ENCODE results near the gene PHF21A. TPM values are rescaled to one million over a fixed set of nuclear protein-coding genes. Genes with fewer than 3 reads are reported as not detected.

PHF21A gene
- total RNA-seq, 4 donors from 2014 or later = 28.5 to 53.9 (median 42.2) TPM

- Histone ChIP-seq H3K9me3 (no peaks in the 10 kb centered on the region), H3K4me1 (peaks cover 0 to 17% (median 3%) of the 10 kb centered on the region in 3 donors), H3K36me3 (peaks cover 0 to 24% of the 10 kb centered on the region in 2 donors), H3K4me3 (peak overlapping the region; percentile 29 to 61), H3K27ac (no peak overlapping the region), H3K27me3 (no peaks in the 10 kb centered on the region)
- 72% methylated on average over 5 of the region's 43 CpGs; no CpG with 5 or more reads in 1 of the 2 donors for WGBS, 2 donors (ENCODE audit: low coverage in 1 of 2)
- ATAC-seq = no peak
- TF ChIP-seq, protein P1, sequence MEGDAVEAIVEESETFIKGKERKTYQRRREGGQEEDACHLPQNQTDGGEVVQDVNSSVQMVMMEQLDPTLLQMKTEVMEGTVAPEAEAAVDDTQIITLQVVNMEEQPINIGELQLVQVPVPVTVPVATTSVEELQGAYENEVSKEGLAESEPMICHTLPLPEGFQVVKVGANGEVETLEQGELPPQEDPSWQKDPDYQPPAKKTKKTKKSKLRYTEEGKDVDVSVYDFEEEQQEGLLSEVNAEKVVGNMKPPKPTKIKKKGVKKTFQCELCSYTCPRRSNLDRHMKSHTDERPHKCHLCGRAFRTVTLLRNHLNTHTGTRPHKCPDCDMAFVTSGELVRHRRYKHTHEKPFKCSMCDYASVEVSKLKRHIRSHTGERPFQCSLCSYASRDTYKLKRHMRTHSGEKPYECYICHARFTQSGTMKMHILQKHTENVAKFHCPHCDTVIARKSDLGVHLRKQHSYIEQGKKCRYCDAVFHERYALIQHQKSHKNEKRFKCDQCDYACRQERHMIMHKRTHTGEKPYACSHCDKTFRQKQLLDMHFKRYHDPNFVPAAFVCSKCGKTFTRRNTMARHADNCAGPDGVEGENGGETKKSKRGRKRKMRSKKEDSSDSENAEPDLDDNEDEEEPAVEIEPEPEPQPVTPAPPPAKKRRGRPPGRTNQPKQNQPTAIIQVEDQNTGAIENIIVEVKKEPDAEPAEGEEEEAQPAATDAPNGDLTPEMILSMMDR (IDR thresholded peaks at IDR 0.05) = peak in 1 of 4 experiments; percentile 1
- TF ChIP-seq POLR2AphosphoS5 (IDR thresholded peaks at IDR 0.05) = no peak
- TF ChIP-seq EP300 (IDR thresholded peaks at IDR 0.05) = no peak
- TF ChIP-seq POLR2A (IDR thresholded peaks at IDR 0.05) = no peak
These were observed 235.1 kb downstream of the PHF21A start for GRCh38 chr11:45885921-45886721.

- Histone ChIP-seq H3K27ac (no peak within 1 kb of the TSS), H3K9me3 (no peaks in the 10 kb centered on the region), H3K4me3 (peak within 1 kb of the TSS; percentile 29 to 61), H3K36me3 (peaks cover 0 to 32% of the 10 kb centered on the region in 2 donors), H3K27me3 (no peaks in the 10 kb centered on the region), H3K4me1 (peaks cover 0 to 20% (median 3%) of the 10 kb centered on the region in 3 donors)
- no peak for TF ChIP-seq EP300 (IDR thresholded peaks at IDR 0.05)
- TF ChIP-seq POLR2A (IDR thresholded peaks at IDR 0.05) = no peak
- no peak for TF ChIP-seq POLR2AphosphoS5 (IDR thresholded peaks at IDR 0.05)
- TF ChIP-seq, protein P1 (IDR thresholded peaks at IDR 0.05) = peak in 1 of 4 experiments; percentile 0
- WGBS, 2 donors (ENCODE audit: low coverage in 1 of 2) = 17 to 20% methylated on average over 1 to 2 of the region's 73 CpGs
- peak; percentile 76 for ATAC-seq
These were observed 235.9 kb downstream of the PHF21A start, which contains the start of gene MAPK8IP1 for GRCh38 chr11:45885274-45885920. Gene MAPK8IP1 (plus strand): TSS chr11:45885651. CDS start chr11:45885821, 170 bp downstream.

DNA sequence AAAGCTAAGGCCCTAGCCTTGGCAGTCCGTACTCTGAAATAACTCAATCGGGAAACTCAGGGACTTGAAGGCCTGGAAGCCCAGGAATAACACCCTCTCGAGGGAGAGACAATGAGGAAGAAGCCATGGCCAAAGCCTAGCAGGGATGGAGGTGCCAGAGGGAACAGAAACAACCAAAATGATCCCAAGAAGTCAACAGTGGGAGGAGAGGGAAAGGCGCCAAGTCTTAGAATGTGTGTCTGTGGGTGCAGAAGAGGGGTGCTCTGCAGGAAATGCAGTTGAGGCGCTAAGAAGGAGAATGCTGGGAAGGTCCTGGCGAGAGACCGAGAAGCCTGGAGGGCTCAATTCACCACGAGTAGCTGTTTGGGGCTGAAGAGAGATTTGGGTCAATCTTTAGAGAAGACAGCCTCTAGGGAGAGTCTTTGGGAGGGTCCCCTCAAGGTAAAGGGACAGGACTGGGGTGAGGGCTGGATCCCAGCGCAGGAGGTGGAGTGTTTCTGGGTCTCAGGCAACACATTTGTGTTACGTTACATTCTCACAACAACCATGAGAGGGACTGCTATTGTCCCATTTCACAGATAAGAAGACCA is 236.6 kb downstream of the PHF21A start:
- 81 to 85% methylated on average over 6 to 7 of the region's 10 CpGs for WGBS, 2 donors (ENCODE audit: low coverage in 1 of 2)
- Histone ChIP-seq H3K36me3 (peaks cover 0 to 39% of the 10 kb centered on the region in 2 donors), H3K9me3 (no peaks in the 10 kb centered on the region), H3K4me3 (peak overlapping the region in 1 of 2 donors; percentile 61), H3K27me3 (no peaks in the 10 kb centered on the region), H3K27ac (no peak overlapping the region), H3K4me1 (peaks cover 0 to 20% (median 3%) of the 10 kb centered on the region in 3 donors)
- no peak for ATAC-seq
- TF ChIP-seq POLR2A (IDR thresholded peaks at IDR 0.05) (no peak), EP300 (IDR thresholded peaks at IDR 0.05) (no peak), POLR2AphosphoS5 (IDR thresholded peaks at IDR 0.05) (no peak)
- TF ChIP-seq, protein P1 (IDR thresholded peaks at IDR 0.05) = no peak

Other genes with a start within 250 kb of the PHF21A start
- 10 to 100 TPM in 3 of 4 donors, 1 to 10 TPM in 1; 9.8 to 17.5 (median 13.8) TPM for gene MAPK8IP1, start 235.8 kb downstream of the PHF21A start, total RNA-seq
- 1 to 10 TPM in 1 of 4 donors, under 1 TPM in 1, not detected in 2; 0.54 to 2.3 TPM for gene FREY1, start 214.2 kb downstream of the PHF21A start, total RNA-seq
- 10 to 100 TPM; 20.0 to 26.7 (median 21.3) TPM for gene PEX16, start 203.6 kb downstream of the PHF21A start, total RNA-seq
- gene LARGE2, start 198.8 kb downstream of the PHF21A start, total RNA-seq = 1 to 10 TPM in 1 of 4 donors, not detected in 3; 2.5 TPM
- gene CREB3L1, start 156.2 kb upstream of the PHF21A start, total RNA-seq = 1 to 10 TPM in 3 of 4 donors, under 1 TPM in 1; 0.81 to 5.2 (median 1.7) TPM
- 10 to 100 TPM; 39.2 to 78.8 (median 46.5) TPM for gene DGKZ, start 226.0 kb upstream of the PHF21A start, total RNA-seq

Data from gastroesophageal sphincter (tissue), 4 donors.